ENCODE results near the gene NAA35. TPM values are rescaled to one million over a fixed set of nuclear protein-coding genes. Genes with fewer than 3 reads are reported as not detected.

NAA35 gene
- total RNA-seq, 4 donors from 2014 or later, result 18.8 to 27.9 (median 22.2) TPM

DNA sequence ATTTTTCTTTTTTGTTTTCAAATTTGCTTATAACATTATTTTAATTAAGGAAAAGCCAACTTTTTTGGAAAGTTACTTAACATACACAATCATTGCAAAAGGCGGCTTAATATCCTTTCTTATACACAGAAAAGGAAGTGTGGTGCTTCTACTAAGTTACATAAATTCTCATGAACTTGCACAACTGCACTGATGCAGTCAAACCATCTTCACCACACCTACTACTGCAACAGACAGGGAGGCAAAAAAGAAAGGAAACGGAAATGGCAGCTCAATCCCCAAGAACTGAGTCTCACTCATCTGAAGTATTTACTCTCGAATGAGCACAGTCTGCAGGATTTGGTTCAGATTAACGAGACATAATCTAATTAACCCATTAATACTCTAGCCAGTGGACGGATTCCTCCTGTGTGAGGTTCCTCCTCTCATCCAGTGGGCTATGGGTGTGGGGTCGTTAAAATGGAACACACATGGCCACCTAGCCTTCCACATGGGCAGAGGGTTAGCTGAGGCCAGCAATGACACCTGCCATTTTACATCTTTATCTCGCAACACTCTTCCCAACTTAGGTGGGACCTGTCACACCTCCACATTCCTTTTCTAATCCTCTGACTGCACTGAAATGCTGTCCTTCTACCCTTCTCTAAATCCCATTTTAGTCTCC lies 128.4 kb downstream of the NAA35 start:
- Histone ChIP-seq H3K4me1 (no peaks in the 10 kb centered on the region), H3K9me3 (no peaks in the 10 kb centered on the region), H3K36me3 (peaks cover 0 to 14% (median 0%) of the 10 kb centered on the region in 3 donors), H3K4me3 (no peak overlapping the region), H3K27ac (no peak overlapping the region), H3K27me3 (no peaks in the 10 kb centered on the region)
- no peak for TF ChIP-seq EP300 (IDR thresholded peaks at IDR 0.05)
- TF ChIP-seq POLR2A (IDR thresholded peaks at IDR 0.05), result no peak
- TF ChIP-seq, protein P1, sequence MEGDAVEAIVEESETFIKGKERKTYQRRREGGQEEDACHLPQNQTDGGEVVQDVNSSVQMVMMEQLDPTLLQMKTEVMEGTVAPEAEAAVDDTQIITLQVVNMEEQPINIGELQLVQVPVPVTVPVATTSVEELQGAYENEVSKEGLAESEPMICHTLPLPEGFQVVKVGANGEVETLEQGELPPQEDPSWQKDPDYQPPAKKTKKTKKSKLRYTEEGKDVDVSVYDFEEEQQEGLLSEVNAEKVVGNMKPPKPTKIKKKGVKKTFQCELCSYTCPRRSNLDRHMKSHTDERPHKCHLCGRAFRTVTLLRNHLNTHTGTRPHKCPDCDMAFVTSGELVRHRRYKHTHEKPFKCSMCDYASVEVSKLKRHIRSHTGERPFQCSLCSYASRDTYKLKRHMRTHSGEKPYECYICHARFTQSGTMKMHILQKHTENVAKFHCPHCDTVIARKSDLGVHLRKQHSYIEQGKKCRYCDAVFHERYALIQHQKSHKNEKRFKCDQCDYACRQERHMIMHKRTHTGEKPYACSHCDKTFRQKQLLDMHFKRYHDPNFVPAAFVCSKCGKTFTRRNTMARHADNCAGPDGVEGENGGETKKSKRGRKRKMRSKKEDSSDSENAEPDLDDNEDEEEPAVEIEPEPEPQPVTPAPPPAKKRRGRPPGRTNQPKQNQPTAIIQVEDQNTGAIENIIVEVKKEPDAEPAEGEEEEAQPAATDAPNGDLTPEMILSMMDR (IDR thresholded peaks at IDR 0.05), result no peak
- no peak for DNase-seq (ENCODE audit: low spot score in 2 of 2)
- 80 to 82% methylated on average over 7 of the region's 7 CpGs for WGBS, 2 donors

Other genes starting within 250 kb of the NAA35 start
- gene AGTPBP1, start 199.2 kb upstream of the NAA35 start, total RNA-seq, result 10 to 100 TPM; 16.9 to 35.2 (median 20.5) TPM
- 10 to 100 TPM in 3 of 4 donors, 1 to 10 TPM in 1; 9.8 to 15.7 (median 12.7) TPM for gene GOLM1, start 158.4 kb downstream of the NAA35 start, total RNA-seq

All from tibial nerve (tissue), 4 donors.